HL-60 (cell line): ENCODE measurements around the gene BTBD9.

Experiments used
- DNase-seq, 2 experiments: peaks; one replicate each; pipeline ENCODE4 v3.0.0-alpha.2; 2010 to 2020; ENCODE audit warnings: low read depth in 1 of 2, low spot score in 1 of 2
- H3K27ac ChIP-seq: fragments of 250-450 bp; sonication (Bioruptor Pico); replicated peaks from 2 replicates; pipeline ENCODE4 v1.5.1; 2020; ENCODE audit warnings: mild to moderate bottlenecking, moderate library complexity
- H3K27me3 ChIP-seq: fragments of 250-450 bp; sonication (Bioruptor Pico); 2 replicates; pipeline ENCODE4 v1.5.1; 2021; ENCODE audit warnings: mild to moderate bottlenecking, moderate library complexity; ENCODE audit not compliant: insufficient read depth, poor library complexity, severe bottlenecking
- H3K4me3 ChIP-seq: replicated peaks from 2 replicates; pipeline ENCODE4 v1.5.1; 2011; ENCODE audit warnings: mild to moderate bottlenecking, control low read depth, low read length; ENCODE audit not compliant: insufficient read depth
- CTCF ChIP-seq: IDR thresholded peaks from one replicate; pipeline ENCODE4 v1.5.1; 2011; ENCODE audit warnings: low read length, control low read depth, inconsistent platforms; ENCODE audit not compliant: insufficient read depth
- GABPA ChIP-seq: IDR thresholded peaks from 2 replicates; pipeline ENCODE4 v1.6.1; 2012; ENCODE audit warnings: low read depth
- POLR2AphosphoS5 ChIP-seq: IDR thresholded peaks from 2 replicates; pipeline ENCODE4 v1.6.1; 2012; ENCODE audit warnings: low read depth
- REST ChIP-seq: IDR thresholded peaks from 2 replicates; pipeline ENCODE4 v1.6.1; 2012; ENCODE audit warnings: low read depth; ENCODE audit not compliant: insufficient replicate concordance
- SPI1 ChIP-seq: IDR thresholded peaks from 2 replicates; pipeline ENCODE4 v1.6.1; 2012; ENCODE audit warnings: low read depth, mild to moderate bottlenecking, borderline replicate concordance

The BTBD9 gene

GRCh38 chr6:38498085-38498484, 141.6 kb downstream of the BTBD9 start:
- no peak for DNase-seq

GRCh38 chr6:38497546-38497945, 142.2 kb downstream of the BTBD9 start:
- Histone ChIP-seq H3K4me3 (no peak overlapping the region), H3K27ac (no peak overlapping the region), H3K27me3 (no peaks in the 10 kb centered on the region)
- DNase-seq = no peak
- no peak for TF ChIP-seq REST
- TF ChIP-seq SPI1 = no peak
- TF ChIP-seq POLR2AphosphoS5 = no peak
- no peak for TF ChIP-seq GABPA
- no peak for TF ChIP-seq CTCF

More at GRCh38 chr6:38498085-38498484, 141.6 kb downstream of the BTBD9 start:
- Histone ChIP-seq H3K27me3 (no peaks in the 10 kb centered on the region), H3K27ac (no peak overlapping the region), H3K4me3 (no peak overlapping the region)
- TF ChIP-seq GABPA (no peak), REST (no peak), SPI1 (no peak), POLR2AphosphoS5 (no peak), CTCF (no peak)

GRCh38 chr6:38495922-38496635, 143.7 kb downstream of the BTBD9 start:
- no peak for TF ChIP-seq REST
- no peak for TF ChIP-seq CTCF
- no peak for TF ChIP-seq SPI1
- no peak for TF ChIP-seq POLR2AphosphoS5
- no peak for DNase-seq

More at GRCh38 chr6:38495922-38496635, 143.7 kb downstream of the BTBD9 start:
- H3K27me3 ChIP-seq = no peaks in the 10 kb centered on the region
- H3K27ac ChIP-seq = no peak overlapping the region
- H3K4me3 ChIP-seq = no peak overlapping the region
